C4-2B (cell line): ENCODE measurements around the gene ADAMTS6.

Experiments
- CTCF ChIP-seq: fragments of 450-650 bp; conservative IDR thresholded peaks from 2 replicates; pipeline ENCODE4 v1.5.1; 2017; ENCODE audit warnings: mild to moderate bottlenecking
- ZFX ChIP-seq: fragments of 450-650 bp; IDR thresholded peaks from 2 replicates; pipeline ENCODE4 v1.6.1; 2017

- TF ChIP-seq CTCF (no peak), ZFX (no peak)
Measured at GRCh38 chr5:65204966-65205365, 276.8 kb downstream of the ADAMTS6 start.
